ENCODE data around the gene FOXO4. TPM values are rescaled to one million over a fixed set of nuclear protein-coding genes. Genes with fewer than 3 reads are reported as not detected.

FOXO4 gene
- total and polyA plus RNA-seq, 2 of the 13 experiments (the other 11 are each of a cell fraction or from before 2014, with no cell fraction given) = 5.1 to 5.7 TPM

DNA sequence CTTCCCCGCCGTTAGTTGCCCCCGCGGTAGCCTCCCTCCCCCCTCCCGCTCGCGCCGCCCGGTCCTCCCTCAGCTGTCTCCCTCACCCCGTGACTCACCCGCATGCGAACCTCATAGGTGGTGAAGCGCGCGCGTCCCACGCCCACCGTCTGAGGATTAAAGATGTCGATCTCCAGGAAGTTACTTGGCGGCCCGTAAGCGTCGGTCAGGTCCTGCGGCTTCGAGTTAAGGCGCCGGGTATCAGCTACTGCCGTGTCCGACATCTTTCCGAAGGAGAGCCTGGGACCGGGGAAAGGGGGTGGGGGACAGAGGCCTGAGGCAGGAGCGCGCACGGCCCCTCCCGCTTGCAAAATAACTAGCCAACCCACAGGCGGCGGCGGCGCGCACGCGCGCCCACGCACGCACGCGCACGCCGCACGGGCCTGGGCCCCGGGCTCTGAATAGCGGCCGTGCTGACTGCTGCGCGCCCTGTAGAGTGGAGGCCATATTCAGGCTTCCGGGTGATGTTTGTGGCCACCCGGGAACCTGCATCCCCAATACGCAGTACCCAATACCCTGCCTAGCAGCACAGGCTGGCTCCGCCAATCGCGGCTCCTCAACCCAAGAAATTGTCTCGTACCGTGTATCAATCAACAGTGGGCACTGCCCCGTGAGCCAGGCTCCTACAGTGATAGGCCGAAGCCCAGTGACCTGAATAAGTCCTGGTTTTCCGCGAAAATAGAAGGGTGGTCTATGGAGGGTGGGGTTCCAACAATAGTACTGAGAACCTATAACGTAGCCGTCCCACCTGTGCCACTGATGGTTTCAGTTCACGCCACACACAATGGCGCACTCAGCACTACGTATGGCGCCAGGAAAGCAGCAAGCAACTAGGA is 27.4 kb upstream of the FOXO4 start, which contains the start of gene SNX12 (continued):
- TF ChIP-seq, protein P1, sequence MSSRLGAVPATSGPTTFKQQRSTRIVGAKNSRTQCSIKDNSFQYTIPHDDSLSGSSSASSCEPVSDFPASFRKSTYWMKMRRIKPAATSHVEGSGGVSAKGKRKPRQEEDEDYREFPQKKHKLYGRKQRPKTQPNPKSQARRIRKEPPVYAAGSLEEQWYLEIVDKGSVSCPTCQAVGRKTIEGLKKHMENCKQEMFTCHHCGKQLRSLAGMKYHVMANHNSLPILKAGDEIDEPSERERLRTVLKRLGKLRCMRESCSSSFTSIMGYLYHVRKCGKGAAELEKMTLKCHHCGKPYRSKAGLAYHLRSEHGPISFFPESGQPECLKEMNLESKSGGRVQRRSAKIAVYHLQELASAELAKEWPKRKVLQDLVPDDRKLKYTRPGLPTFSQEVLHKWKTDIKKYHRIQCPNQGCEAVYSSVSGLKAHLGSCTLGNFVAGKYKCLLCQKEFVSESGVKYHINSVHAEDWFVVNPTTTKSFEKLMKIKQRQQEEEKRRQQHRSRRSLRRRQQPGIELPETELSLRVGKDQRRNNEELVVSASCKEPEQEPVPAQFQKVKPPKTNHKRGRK (CRISPR knock-in tag; IDR thresholded peaks at IDR 0.05) = no peak
- TF ChIP-seq ZFP36L1 (CRISPR knock-in tag; IDR thresholded peaks at IDR 0.05) (no peak), RFX5 (IDR thresholded peaks at IDR 0.05; ENCODE audit: low read depth, low read length) (peak; percentile 91), TP53 (CRISPR knock-in tag; conservative IDR thresholded peaks at IDR 0.05) (no peak), JUND (CRISPR knock-in tag; IDR thresholded peaks at IDR 0.05) (no peak), SMAD9 (CRISPR knock-in tag; IDR thresholded peaks at IDR 0.05) (no peak), ZNF282 (IDR thresholded peaks at IDR 0.05; ENCODE audit: partially characterized antibody) (no peak), HOXA3 (CRISPR knock-in tag; IDR thresholded peaks at IDR 0.05) (peak; percentile 84), RAD21 (CRISPR knock-in tag; IDR thresholded peaks at IDR 0.05) (peak; percentile 68), EED (CRISPR knock-in tag; IDR thresholded peaks at IDR 0.05) (no peak), ARHGAP35 (CRISPR knock-in tag; IDR thresholded peaks at IDR 0.05; ENCODE audit: borderline replicate concordance) (no peak), FOXP1 (IDR thresholded peaks at IDR 0.05) (no peak), FOXP1 (CRISPR knock-in tag; IDR thresholded peaks at IDR 0.05) (0 out of 2 replicates have a peak, but pooled peaks have one; percentile 11), ZSCAN31 (CRISPR knock-in tag; IDR thresholded peaks at IDR 0.05; ENCODE audit: low read depth) (no peak), CENPT (CRISPR knock-in tag; IDR thresholded peaks at IDR 0.05; ENCODE audit: low read depth) (no peak), KLF16 (CRISPR knock-in tag; IDR thresholded peaks at IDR 0.05) (peak in 1 of 2 experiments; percentile 44; a peak in 1 of 4 replicates)
- TF ChIP-seq, protein P2, sequence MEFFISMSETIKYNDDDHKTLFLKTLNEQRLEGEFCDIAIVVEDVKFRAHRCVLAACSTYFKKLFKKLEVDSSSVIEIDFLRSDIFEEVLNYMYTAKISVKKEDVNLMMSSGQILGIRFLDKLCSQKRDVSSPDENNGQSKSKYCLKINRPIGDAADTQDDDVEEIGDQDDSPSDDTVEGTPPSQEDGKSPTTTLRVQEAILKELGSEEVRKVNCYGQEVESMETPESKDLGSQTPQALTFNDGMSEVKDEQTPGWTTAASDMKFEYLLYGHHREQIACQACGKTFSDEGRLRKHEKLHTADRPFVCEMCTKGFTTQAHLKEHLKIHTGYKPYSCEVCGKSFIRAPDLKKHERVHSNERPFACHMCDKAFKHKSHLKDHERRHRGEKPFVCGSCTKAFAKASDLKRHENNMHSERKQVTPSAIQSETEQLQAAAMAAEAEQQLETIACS (CRISPR knock-in tag; IDR thresholded peaks at IDR 0.05) = peak; percentile 99
- TF ChIP-seq, protein P3, sequence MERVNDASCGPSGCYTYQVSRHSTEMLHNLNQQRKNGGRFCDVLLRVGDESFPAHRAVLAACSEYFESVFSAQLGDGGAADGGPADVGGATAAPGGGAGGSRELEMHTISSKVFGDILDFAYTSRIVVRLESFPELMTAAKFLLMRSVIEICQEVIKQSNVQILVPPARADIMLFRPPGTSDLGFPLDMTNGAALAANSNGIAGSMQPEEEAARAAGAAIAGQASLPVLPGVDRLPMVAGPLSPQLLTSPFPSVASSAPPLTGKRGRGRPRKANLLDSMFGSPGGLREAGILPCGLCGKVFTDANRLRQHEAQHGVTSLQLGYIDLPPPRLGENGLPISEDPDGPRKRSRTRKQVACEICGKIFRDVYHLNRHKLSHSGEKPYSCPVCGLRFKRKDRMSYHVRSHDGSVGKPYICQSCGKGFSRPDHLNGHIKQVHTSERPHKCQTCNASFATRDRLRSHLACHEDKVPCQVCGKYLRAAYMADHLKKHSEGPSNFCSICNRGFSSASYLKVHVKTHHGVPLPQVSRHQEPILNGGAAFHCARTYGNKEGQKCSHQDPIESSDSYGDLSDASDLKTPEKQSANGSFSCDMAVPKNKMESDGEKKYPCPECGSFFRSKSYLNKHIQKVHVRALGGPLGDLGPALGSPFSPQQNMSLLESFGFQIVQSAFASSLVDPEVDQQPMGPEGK (CRISPR knock-in tag; IDR thresholded peaks at IDR 0.05) = peak; percentile 58
- TF ChIP-seq, protein P4, sequence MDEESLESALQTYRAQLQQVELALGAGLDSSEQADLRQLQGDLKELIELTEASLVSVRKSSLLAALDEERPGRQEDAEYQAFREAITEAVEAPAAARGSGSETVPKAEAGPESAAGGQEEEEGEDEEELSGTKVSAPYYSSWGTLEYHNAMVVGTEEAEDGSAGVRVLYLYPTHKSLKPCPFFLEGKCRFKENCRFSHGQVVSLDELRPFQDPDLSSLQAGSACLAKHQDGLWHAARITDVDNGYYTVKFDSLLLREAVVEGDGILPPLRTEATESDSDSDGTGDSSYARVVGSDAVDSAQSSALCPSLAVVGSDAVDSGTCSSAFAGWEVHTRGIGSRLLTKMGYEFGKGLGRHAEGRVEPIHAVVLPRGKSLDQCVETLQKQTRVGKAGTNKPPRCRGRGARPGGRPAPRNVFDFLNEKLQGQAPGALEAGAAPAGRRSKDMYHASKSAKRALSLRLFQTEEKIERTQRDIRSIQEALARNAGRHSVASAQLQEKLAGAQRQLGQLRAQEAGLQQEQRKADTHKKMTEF (CRISPR knock-in tag; IDR thresholded peaks at IDR 0.05) = no peak
- TF ChIP-seq, protein P5, sequence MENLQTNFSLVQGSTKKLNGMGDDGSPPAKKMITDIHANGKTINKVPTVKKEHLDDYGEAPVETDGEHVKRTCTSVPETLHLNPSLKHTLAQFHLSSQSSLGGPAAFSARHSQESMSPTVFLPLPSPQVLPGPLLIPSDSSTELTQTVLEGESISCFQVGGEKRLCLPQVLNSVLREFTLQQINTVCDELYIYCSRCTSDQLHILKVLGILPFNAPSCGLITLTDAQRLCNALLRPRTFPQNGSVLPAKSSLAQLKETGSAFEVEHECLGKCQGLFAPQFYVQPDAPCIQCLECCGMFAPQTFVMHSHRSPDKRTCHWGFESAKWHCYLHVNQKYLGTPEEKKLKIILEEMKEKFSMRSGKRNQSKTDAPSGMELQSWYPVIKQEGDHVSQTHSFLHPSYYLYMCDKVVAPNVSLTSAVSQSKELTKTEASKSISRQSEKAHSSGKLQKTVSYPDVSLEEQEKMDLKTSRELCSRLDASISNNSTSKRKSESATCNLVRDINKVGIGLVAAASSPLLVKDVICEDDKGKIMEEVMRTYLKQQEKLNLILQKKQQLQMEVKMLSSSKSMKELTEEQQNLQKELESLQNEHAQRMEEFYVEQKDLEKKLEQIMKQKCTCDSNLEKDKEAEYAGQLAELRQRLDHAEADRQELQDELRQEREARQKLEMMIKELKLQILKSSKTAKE (CRISPR knock-in tag; IDR thresholded peaks at IDR 0.05; ENCODE audit: borderline replicate concordance) = no peak
- TF ChIP-seq, protein P6, sequence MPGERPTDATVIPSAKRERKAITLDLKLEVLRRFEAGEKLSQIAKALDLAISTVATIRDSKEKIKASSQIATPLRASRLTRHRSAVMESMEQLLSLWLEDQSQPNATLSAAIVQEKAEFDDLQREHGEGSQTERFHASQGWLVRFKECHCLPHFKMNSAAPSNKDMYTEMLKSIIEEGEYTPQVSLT (CRISPR knock-in tag; IDR thresholded peaks at IDR 0.05; ENCODE audit: borderline replicate concordance, low read depth) = no peak

Data from HepG2 (cell line).